Measurements from ENCODE around the gene TRIB2.

DNA sequence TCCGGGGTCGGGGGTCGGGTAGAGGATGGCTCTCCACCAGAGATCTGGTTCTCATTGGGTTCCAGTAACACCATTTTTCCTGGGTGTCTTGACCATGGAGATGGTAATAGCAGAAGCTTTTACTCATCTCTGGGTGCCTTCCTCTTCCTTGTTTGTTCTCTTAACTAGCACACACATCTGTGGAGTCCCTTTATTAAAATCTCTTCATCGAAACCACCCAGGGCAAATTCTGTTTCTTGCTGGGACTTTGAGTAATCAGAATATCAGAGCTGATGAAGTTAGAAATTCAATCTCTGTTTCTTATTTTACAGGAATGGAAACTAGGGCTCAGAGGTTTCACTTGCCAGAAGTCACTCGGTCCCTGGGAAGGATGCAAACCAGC, 15.0 kb upstream of the TRIB2 start:
- no peak for TF ChIP-seq POLR2A (IDR thresholded peaks at IDR 0.05; ENCODE audit: low read depth, low read length)
- TF ChIP-seq, protein P1, sequence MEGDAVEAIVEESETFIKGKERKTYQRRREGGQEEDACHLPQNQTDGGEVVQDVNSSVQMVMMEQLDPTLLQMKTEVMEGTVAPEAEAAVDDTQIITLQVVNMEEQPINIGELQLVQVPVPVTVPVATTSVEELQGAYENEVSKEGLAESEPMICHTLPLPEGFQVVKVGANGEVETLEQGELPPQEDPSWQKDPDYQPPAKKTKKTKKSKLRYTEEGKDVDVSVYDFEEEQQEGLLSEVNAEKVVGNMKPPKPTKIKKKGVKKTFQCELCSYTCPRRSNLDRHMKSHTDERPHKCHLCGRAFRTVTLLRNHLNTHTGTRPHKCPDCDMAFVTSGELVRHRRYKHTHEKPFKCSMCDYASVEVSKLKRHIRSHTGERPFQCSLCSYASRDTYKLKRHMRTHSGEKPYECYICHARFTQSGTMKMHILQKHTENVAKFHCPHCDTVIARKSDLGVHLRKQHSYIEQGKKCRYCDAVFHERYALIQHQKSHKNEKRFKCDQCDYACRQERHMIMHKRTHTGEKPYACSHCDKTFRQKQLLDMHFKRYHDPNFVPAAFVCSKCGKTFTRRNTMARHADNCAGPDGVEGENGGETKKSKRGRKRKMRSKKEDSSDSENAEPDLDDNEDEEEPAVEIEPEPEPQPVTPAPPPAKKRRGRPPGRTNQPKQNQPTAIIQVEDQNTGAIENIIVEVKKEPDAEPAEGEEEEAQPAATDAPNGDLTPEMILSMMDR (IDR thresholded peaks at IDR 0.05; ENCODE audit: extremely low read depth in 1 of 2, insufficient read depth in 1 of 2, low read depth in 1 of 2, low read length in 2 of 2): no peak
- TF ChIP-seq EZH2 (IDR thresholded peaks at IDR 0.05; ENCODE audit: borderline replicate concordance, low read depth, low read length, severe bottlenecking): no peak
- TF ChIP-seq POLR2AphosphoS5 (IDR thresholded peaks at IDR 0.05; ENCODE audit: insufficient read depth, low read depth, low read length): no peak
- TF ChIP-seq FOS (IDR thresholded peaks at IDR 0.05; ENCODE audit: borderline replicate concordance, insufficient read depth, low read length): no peak
- TF ChIP-seq, protein P2, sequence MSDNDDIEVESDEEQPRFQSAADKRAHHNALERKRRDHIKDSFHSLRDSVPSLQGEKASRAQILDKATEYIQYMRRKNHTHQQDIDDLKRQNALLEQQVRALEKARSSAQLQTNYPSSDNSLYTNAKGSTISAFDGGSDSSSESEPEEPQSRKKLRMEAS (IDR thresholded peaks at IDR 0.05; ENCODE audit: insufficient read depth, insufficient read length): no peak
- TF ChIP-seq MYC (IDR thresholded peaks at IDR 0.05; ENCODE audit: low read depth, low read length): no peak
